GM12864 (cell line): Measurements from ENCODE around the gene CSNK1G3.

Source experiments
- DNase-seq: peaks from one replicate; pipeline ENCODE4 v3.0.0-alpha.2; 2011; ENCODE audit warnings: low read depth
- H3K4me3 ChIP-seq: 2 replicates; pipeline ENCODE4 v1.5.1; 2011; ENCODE audit warnings: mild to moderate bottlenecking, low read depth, low read length, control low read depth
- CTCF ChIP-seq: IDR thresholded peaks from 2 replicates; pipeline ENCODE4 v1.5.1; 2011; ENCODE audit warnings: low read depth, mild to moderate bottlenecking, moderate library complexity, low read length, control low read depth, inconsistent platforms; ENCODE audit errors: missing control alignments

The CSNK1G3 gene

GRCh38 chr5:123610209-123610608 lies 98.2 kb downstream of the CSNK1G3 start:
- no peak for DNase-seq
- no peak for TF ChIP-seq CTCF
- no peak overlapping the region for H3K4me3 ChIP-seq

- H3K4me3 ChIP-seq, result no peak overlapping the region
- DNase-seq, result peak; percentile 33
- peak; percentile 88 for TF ChIP-seq CTCF
Measured at GRCh38 chr5:123610665-123611405, 98.9 kb downstream of the CSNK1G3 start.

GRCh38 chr5:123611406-123611709 lies 99.4 kb downstream of the CSNK1G3 start:
- no peak for TF ChIP-seq CTCF
- DNase-seq, result no peak
- no peak overlapping the region for H3K4me3 ChIP-seq

GRCh38 chr5:123617561-123617960 lies 105.6 kb downstream of the CSNK1G3 start:
- TF ChIP-seq CTCF, result no peak
- no peak overlapping the region for H3K4me3 ChIP-seq
- DNase-seq, result no peak

GRCh38 chr5:123626051-123626450 lies 114.1 kb downstream of the CSNK1G3 start:
- no peak for DNase-seq
- no peak for TF ChIP-seq CTCF
- no peak overlapping the region for H3K4me3 ChIP-seq

- no peak overlapping the region for H3K4me3 ChIP-seq
Measured at GRCh38 chr5:123628860-123629544, 117.0 kb downstream of the CSNK1G3 start.

More at GRCh38 chr5:123628860-123629544, 117.0 kb downstream of the CSNK1G3 start:
- TF ChIP-seq CTCF, result no peak
- DNase-seq, result no peak
